ENCODE measurements around the gene GABBR2. TPM values are rescaled to one million over a fixed set of nuclear protein-coding genes. Genes with fewer than 3 reads are reported as not detected.

Gene GABBR2
- total RNA-seq, 1 donor from 2014 or later, result 0.24 TPM

GRCh38 chr9:98367371-98367900 lies 341.3 kb downstream of the GABBR2 start:
- ATAC-seq, result no peak
- H3K4me1 ChIP-seq, result no peaks in the 10 kb centered on the region
- TF ChIP-seq CTCF (IDR thresholded peaks at IDR 0.05), result no peak
- no peaks in the 10 kb centered on the region for H3K27me3 ChIP-seq (ENCODE audit: low read depth)
- H3K4me3 ChIP-seq, result no peak overlapping the region
- no peak for DNase-seq
- intact Hi-C loops (cut with DNase I), result no loop called here
- H3K36me3 ChIP-seq, result no peaks in the 10 kb centered on the region
- peaks cover 18% of the 10 kb centered on the region for H3K9me3 ChIP-seq
- H3K27ac ChIP-seq, result no peak overlapping the region

GRCh38 chr9:98365781-98366180 lies 343.0 kb downstream of the GABBR2 start:
- H3K27me3 ChIP-seq (ENCODE audit: low read depth), result no peaks in the 10 kb centered on the region
- intact Hi-C loops (cut with DNase I), result no loop called here
- no peak overlapping the region for H3K4me3 ChIP-seq
- no peaks in the 10 kb centered on the region for H3K36me3 ChIP-seq
- DNase-seq (no peak), ATAC-seq (no peak)
- H3K9me3 ChIP-seq, result peaks cover 18% of the 10 kb centered on the region
- no peak for TF ChIP-seq CTCF (IDR thresholded peaks at IDR 0.05)
- no peaks in the 10 kb centered on the region for H3K4me1 ChIP-seq
- no peak overlapping the region for H3K27ac ChIP-seq

- Histone ChIP-seq H3K36me3 (no peaks in the 10 kb centered on the region), H3K4me3 (no peak overlapping the region), H3K4me1 (no peaks in the 10 kb centered on the region), H3K27me3 (ENCODE audit: low read depth) (no peaks in the 10 kb centered on the region), H3K27ac (no peak overlapping the region), H3K9me3 (peaks cover 18% of the 10 kb centered on the region)
- no peak for DNase-seq
- intact Hi-C loops (cut with DNase I), result no loop called here
- TF ChIP-seq CTCF (IDR thresholded peaks at IDR 0.05), result peak; percentile 47
- ATAC-seq, result no peak
Measured at GRCh38 chr9:98365227-98365669, 343.5 kb downstream of the GABBR2 start.

GRCh38 chr9:98364086-98364485 lies 344.6 kb downstream of the GABBR2 start:
- H3K9me3 ChIP-seq, result peaks cover 18% of the 10 kb centered on the region
- no peak for ATAC-seq
- no peaks in the 10 kb centered on the region for H3K4me1 ChIP-seq
- H3K4me3 ChIP-seq, result no peak overlapping the region
- intact Hi-C loops (cut with DNase I), result no loop called here
- H3K27ac ChIP-seq, result no peak overlapping the region
- no peak for DNase-seq
- no peaks in the 10 kb centered on the region for H3K27me3 ChIP-seq (ENCODE audit: low read depth)
- no peaks in the 10 kb centered on the region for H3K36me3 ChIP-seq
- no peak for TF ChIP-seq CTCF (IDR thresholded peaks at IDR 0.05)

- no peaks in the 10 kb centered on the region for H3K36me3 ChIP-seq
- intact Hi-C loops (cut with DNase I), result no loop called here
- H3K9me3 ChIP-seq, result peaks cover 18% of the 10 kb centered on the region
- ATAC-seq, result no peak
- H3K27ac ChIP-seq, result no peak overlapping the region
- H3K4me3 ChIP-seq, result no peak overlapping the region
- no peak for TF ChIP-seq CTCF (IDR thresholded peaks at IDR 0.05)
- no peak for DNase-seq
- H3K27me3 ChIP-seq (ENCODE audit: low read depth), result no peaks in the 10 kb centered on the region
- no peaks in the 10 kb centered on the region for H3K4me1 ChIP-seq
Measured at GRCh38 chr9:98363644-98364043, 345.1 kb downstream of the GABBR2 start.

Measured in lower lobe of right lung (tissue), 2 donors.